NB4 (cell line): ENCODE data around the gene AUP1.

ENCODE experiments used
- MYC ChIP-seq: IDR thresholded peaks from 2 replicates; pipeline ENCODE4 v1.6.1; 2011; ENCODE audit warnings: low read depth, low read length
- POLR2A ChIP-seq: IDR thresholded peaks from 2 replicates; pipeline ENCODE4 v1.6.1; 2011; ENCODE audit warnings: mild to moderate bottlenecking; ENCODE audit not compliant: insufficient read length; ENCODE audit errors: extremely low read depth
- TF ChIP-seq, protein P1 (sequence below): IDR thresholded peaks from one replicate; pipeline ENCODE4 v1.5.1; 2012; ENCODE audit warnings: low read depth, low read length
- TF ChIP-seq, protein P2 (sequence below): IDR thresholded peaks from 2 replicates; pipeline ENCODE4 v1.6.1; 2011; ENCODE audit warnings: low read depth, low read length

DNA sequence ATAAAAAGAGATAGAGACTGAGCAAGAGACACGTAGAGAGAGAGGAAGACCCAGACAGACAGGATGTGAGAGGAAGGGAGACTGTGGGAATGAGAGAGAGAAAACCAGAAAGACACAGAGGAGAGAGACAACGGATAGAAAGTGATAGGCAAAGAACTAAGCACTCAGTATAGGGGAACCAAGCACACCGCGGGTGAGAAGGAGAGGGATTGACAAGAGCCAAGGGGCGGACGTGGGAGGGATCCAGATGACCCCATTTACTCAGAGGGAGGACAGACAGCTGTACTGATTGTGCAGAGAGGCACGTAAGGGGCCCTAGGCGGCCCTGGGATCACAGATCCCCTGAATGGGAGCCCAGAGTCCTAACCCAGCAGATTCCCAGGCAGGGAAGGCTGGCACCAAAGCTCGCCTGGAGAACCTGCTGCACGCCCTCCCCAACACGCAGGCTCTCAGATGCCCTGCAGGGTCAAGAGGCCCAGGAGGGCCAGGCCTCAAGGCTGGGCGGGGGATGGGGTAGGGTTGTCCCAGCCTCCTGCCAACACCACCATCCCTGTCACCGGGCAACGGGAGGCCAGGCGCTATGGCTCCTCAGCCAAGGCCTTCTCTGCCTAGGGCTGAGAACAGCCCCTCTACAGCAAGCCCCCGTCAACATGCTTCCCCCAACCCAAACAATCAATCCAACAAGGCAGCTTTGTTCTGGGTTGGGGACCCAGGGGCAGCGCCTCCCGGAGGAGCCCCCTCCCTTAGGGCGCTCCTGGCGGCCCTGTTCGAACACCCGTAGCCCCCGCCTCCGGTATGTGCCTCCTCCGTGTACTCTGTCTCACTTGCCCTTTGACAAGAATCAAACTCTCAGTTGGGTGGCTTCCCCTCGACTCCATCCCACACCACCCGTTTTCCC is 23.7 kb upstream of the AUP1 start:
- TF ChIP-seq, protein P1, sequence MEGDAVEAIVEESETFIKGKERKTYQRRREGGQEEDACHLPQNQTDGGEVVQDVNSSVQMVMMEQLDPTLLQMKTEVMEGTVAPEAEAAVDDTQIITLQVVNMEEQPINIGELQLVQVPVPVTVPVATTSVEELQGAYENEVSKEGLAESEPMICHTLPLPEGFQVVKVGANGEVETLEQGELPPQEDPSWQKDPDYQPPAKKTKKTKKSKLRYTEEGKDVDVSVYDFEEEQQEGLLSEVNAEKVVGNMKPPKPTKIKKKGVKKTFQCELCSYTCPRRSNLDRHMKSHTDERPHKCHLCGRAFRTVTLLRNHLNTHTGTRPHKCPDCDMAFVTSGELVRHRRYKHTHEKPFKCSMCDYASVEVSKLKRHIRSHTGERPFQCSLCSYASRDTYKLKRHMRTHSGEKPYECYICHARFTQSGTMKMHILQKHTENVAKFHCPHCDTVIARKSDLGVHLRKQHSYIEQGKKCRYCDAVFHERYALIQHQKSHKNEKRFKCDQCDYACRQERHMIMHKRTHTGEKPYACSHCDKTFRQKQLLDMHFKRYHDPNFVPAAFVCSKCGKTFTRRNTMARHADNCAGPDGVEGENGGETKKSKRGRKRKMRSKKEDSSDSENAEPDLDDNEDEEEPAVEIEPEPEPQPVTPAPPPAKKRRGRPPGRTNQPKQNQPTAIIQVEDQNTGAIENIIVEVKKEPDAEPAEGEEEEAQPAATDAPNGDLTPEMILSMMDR, result no peak
- no peak for TF ChIP-seq MYC
- no peak for TF ChIP-seq POLR2A
- TF ChIP-seq, protein P2, sequence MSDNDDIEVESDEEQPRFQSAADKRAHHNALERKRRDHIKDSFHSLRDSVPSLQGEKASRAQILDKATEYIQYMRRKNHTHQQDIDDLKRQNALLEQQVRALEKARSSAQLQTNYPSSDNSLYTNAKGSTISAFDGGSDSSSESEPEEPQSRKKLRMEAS, result no peak
